ENCODE results near the gene RELL1.

Gene RELL1

GRCh38 chr4:37645736-37646135 lies 40.4 kb downstream of the RELL1 start:
- no peak for TF ChIP-seq Cebpa-rat (IDR thresholded peaks at IDR 0.05)
- H3K4me3 ChIP-seq: no peak overlapping the region
- no peak overlapping the region for H3K4me2 ChIP-seq
- no peaks in the 10 kb centered on the region for H3K4me1 ChIP-seq
- no peaks in the 10 kb centered on the region for H3K27me3 ChIP-seq
- no peaks in the 10 kb centered on the region for H3K9me3 ChIP-seq
- no peak overlapping the region for H3K27ac ChIP-seq
- H3K9ac ChIP-seq: no peak overlapping the region
- no peaks in the 10 kb centered on the region for H4K20me1 ChIP-seq
- H3K36me3 ChIP-seq: peaks cover 42% of the 10 kb centered on the region

- H3K4me2 ChIP-seq: no peak overlapping the region
- H3K4me3 ChIP-seq: no peak overlapping the region
- no peaks in the 10 kb centered on the region for H3K9me3 ChIP-seq
- H3K9ac ChIP-seq: no peak overlapping the region
- H3K27me3 ChIP-seq: no peaks in the 10 kb centered on the region
- H3K4me1 ChIP-seq: 0 out of 2 replicates have a peak, but pooled peaks cover under 1% of the 10 kb centered on the region
- H3K27ac ChIP-seq: no peak overlapping the region
- H4K20me1 ChIP-seq: no peaks in the 10 kb centered on the region
- no peak for TF ChIP-seq Cebpa-rat (IDR thresholded peaks at IDR 0.05)
- peaks cover 42% of the 10 kb centered on the region for H3K36me3 ChIP-seq
Measured at GRCh38 chr4:37644962-37645361, 41.2 kb downstream of the RELL1 start.

GRCh38 chr4:37641886-37642849 lies 44.0 kb downstream of the RELL1 start:
- no peak for TF ChIP-seq Cebpa-rat (IDR thresholded peaks at IDR 0.05)

DNA sequence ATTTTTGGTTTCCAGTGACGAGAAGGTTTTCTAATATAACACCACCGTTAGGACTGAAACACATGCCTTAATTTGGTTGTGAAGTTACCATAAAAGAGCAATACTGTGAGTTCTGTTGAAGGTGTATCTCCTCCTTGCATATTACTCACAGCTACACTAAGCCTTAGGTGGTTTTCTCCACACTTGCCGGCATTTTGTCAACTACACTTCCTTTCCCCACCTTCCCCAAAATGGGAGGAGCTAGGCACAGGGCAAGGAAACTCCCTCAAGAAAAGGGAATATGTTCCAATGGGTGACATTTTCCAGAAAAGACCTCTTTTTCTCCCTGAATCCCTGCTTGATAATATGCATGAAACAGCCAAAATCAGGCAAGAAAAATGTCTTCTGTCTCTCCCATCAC lies 44.8 kb downstream of the RELL1 start:
- peaks cover 7% of the 10 kb centered on the region for H3K4me1 ChIP-seq
- no peak for TF ChIP-seq Cebpa-rat (IDR thresholded peaks at IDR 0.05)
- no peak overlapping the region for H3K4me3 ChIP-seq
- H3K36me3 ChIP-seq: peaks cover 22% of the 10 kb centered on the region
- H3K27me3 ChIP-seq: no peaks in the 10 kb centered on the region
- no peak overlapping the region for H3K9ac ChIP-seq
- no peaks in the 10 kb centered on the region for H4K20me1 ChIP-seq
- no peak overlapping the region for H3K4me2 ChIP-seq
- no peaks in the 10 kb centered on the region for H3K9me3 ChIP-seq
- no peak overlapping the region for H3K27ac ChIP-seq

More at GRCh38 chr4:37641886-37642849, 44.0 kb downstream of the RELL1 start:
- Histone ChIP-seq H3K4me2 (no peak overlapping the region), H3K4me3 (no peak overlapping the region), H4K20me1 (no peaks in the 10 kb centered on the region), H3K27ac (no peak overlapping the region), H3K9ac (no peak overlapping the region), H3K4me1 (peaks cover 7% of the 10 kb centered on the region), H3K36me3 (peaks cover 28% of the 10 kb centered on the region), H3K27me3 (no peaks in the 10 kb centered on the region), H3K9me3 (no peaks in the 10 kb centered on the region)

DNA sequence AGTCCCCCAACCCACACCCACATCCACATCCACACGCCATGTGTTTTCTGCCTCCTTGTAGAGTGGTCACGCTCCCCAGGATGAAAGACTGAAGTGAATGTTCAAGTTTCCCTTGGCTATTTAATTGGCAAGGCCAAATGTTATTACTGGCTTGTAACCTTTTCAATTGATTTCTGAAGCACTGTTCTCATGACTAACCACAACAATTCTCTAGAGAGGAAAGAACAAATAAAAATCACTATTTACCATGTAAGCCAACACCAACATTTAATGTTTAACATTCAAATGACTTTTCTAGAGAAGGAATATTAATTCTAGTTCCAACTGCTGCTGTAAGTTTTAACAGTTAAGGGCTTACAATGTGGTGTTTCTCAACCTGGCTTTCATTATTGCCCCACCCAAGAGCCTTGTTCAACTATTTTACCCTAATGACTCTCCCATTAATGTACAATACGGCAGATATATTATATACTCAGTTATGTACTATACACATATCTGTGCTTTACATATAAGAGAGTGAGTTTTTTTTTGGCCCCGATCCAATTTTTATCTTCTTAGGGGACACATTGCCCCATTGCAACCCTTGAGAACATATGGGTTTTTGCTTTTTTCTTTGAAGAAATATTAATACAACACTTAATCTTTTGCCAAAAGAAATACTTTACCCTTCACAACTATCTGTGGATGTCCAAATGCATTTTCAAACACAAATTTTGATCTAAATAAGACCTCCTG lies 46.5 kb downstream of the RELL1 start:
- peaks cover 7% of the 10 kb centered on the region for H3K4me1 ChIP-seq
- no peaks in the 10 kb centered on the region for H3K27me3 ChIP-seq
- H3K4me2 ChIP-seq: peak overlapping the region; percentile 28; the same call in 1 of the 2 replicates
- no peak overlapping the region for H3K27ac ChIP-seq
- no peak overlapping the region for H3K4me3 ChIP-seq
- no peaks in the 10 kb centered on the region for H3K9me3 ChIP-seq
- peaks cover 14% of the 10 kb centered on the region for H3K36me3 ChIP-seq
- TF ChIP-seq Cebpa-rat (IDR thresholded peaks at IDR 0.05): no peak
- no peak overlapping the region for H3K9ac ChIP-seq
- no peaks in the 10 kb centered on the region for H4K20me1 ChIP-seq

GRCh38 chr4:37635155-37635554 lies 51.0 kb downstream of the RELL1 start:
- no peak for TF ChIP-seq Cebpa-rat (IDR thresholded peaks at IDR 0.05)
- H3K4me3 ChIP-seq: no peak overlapping the region
- H3K9me3 ChIP-seq: no peaks in the 10 kb centered on the region

DNA sequence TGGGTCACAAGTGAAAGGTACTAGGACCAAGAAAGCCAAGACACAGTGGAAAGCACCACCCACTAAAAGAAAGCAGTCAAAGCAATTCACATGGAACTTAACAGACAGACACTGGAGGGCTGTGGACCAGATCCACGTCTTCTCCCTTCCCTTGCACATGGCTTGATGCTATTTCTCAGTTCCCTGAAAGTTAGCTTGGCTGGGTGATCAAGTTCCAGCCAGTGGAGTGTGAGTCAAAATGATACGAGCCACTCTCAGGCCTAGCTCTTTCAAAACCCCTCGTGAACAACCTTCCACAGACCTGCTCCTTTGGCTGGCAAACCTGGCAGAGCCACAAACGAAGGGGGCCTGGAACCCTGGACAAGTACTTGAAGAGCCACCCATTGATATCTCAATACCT lies 52.0 kb downstream of the RELL1 start:
- Histone ChIP-seq H4K20me1 (no peaks in the 10 kb centered on the region), H3K9ac (no peak overlapping the region), H3K4me2 (no peak overlapping the region), H3K27ac (no peak overlapping the region), H3K4me1 (no peaks in the 10 kb centered on the region), H3K36me3 (peaks cover 53% of the 10 kb centered on the region), H3K4me3 (no peak overlapping the region), H3K27me3 (no peaks in the 10 kb centered on the region), H3K9me3 (no peaks in the 10 kb centered on the region)
- TF ChIP-seq Cebpa-rat (IDR thresholded peaks at IDR 0.05): no peak

More at GRCh38 chr4:37635155-37635554, 51.0 kb downstream of the RELL1 start:
- peaks cover 46% of the 10 kb centered on the region for H3K36me3 ChIP-seq
- no peak overlapping the region for H3K4me2 ChIP-seq
- no peaks in the 10 kb centered on the region for H3K27me3 ChIP-seq
- no peaks in the 10 kb centered on the region for H4K20me1 ChIP-seq
- H3K27ac ChIP-seq: no peak overlapping the region
- H3K4me1 ChIP-seq: peaks cover 7% of the 10 kb centered on the region
- no peak overlapping the region for H3K9ac ChIP-seq

DNA sequence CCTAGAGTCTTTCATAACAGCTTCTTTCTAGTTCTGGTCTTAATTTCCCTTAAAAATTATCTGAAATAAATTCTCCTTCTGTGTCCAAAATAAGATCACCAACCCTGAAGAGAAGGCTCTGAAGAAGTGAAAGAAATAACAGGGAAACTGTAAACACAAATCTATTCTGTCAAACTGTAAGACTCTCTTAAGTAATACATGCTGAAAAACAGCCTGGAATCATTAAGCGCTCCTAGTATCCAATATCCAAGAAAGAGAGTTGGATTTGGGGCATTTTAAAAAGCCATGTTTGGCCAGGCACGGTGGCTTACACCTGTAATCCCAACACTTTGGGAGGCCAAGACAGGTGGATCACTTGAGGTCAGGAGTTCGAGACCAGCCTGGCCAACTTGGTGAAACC lies 53.3 kb downstream of the RELL1 start:
- H3K9me3 ChIP-seq: no peaks in the 10 kb centered on the region
- H3K4me1 ChIP-seq: no peaks in the 10 kb centered on the region
- TF ChIP-seq Cebpa-rat (IDR thresholded peaks at IDR 0.05): no peak
- H3K27me3 ChIP-seq: no peaks in the 10 kb centered on the region
- H3K4me3 ChIP-seq: no peak overlapping the region
- peaks cover 61% of the 10 kb centered on the region for H3K36me3 ChIP-seq
- no peak overlapping the region for H3K27ac ChIP-seq
- H4K20me1 ChIP-seq: no peaks in the 10 kb centered on the region
- H3K4me2 ChIP-seq: no peak overlapping the region
- H3K9ac ChIP-seq: no peak overlapping the region

GRCh38 chr4:37631551-37631950 lies 54.6 kb downstream of the RELL1 start:
- Histone ChIP-seq H3K27ac (no peak overlapping the region), H3K9ac (no peak overlapping the region), H3K4me2 (no peak overlapping the region), H3K36me3 (peaks cover 56% of the 10 kb centered on the region), H3K9me3 (no peaks in the 10 kb centered on the region), H3K4me3 (no peak overlapping the region), H3K4me1 (no peaks in the 10 kb centered on the region), H4K20me1 (no peaks in the 10 kb centered on the region), H3K27me3 (no peaks in the 10 kb centered on the region)
- no peak for TF ChIP-seq Cebpa-rat (IDR thresholded peaks at IDR 0.05)

- no peaks in the 10 kb centered on the region for H3K9me3 ChIP-seq
- H3K27me3 ChIP-seq: no peaks in the 10 kb centered on the region
- no peaks in the 10 kb centered on the region for H3K4me1 ChIP-seq
- H3K4me2 ChIP-seq: no peak overlapping the region
- H3K36me3 ChIP-seq: peaks cover 57% of the 10 kb centered on the region
- H4K20me1 ChIP-seq: no peaks in the 10 kb centered on the region
- no peak overlapping the region for H3K4me3 ChIP-seq
- TF ChIP-seq Cebpa-rat (IDR thresholded peaks at IDR 0.05): no peak
- H3K27ac ChIP-seq: no peak overlapping the region
- no peak overlapping the region for H3K9ac ChIP-seq
Measured at GRCh38 chr4:37629713-37630112, 56.5 kb downstream of the RELL1 start.

Data from BLaER1 (cell line).